ENCODE data around the gene MAP1B.

Gene MAP1B

GRCh38 chr5:72195581-72195980, 88.3 kb downstream of the MAP1B start:
- peaks cover 17% of the 10 kb centered on the region for H3K4me1 ChIP-seq (ENCODE audit: low read depth, poor library complexity, severe bottlenecking)
- no peaks in the 10 kb centered on the region for H3K79me2 ChIP-seq (ENCODE audit: insufficient read depth, low read depth)
- no peaks in the 10 kb centered on the region for H4K20me1 ChIP-seq (ENCODE audit: insufficient read depth)
- H3K36me3 ChIP-seq (ENCODE audit: insufficient read depth), result no peaks in the 10 kb centered on the region
- H3K4me2 ChIP-seq, result peak overlapping the region; percentile 48
- TF ChIP-seq CTCF (conservative IDR thresholded peaks at IDR 0.05; ENCODE audit: low read depth, low read length), result no peak
- no peak overlapping the region for H3K9ac ChIP-seq
- no peak overlapping the region for H2AFZ ChIP-seq (ENCODE audit: low read depth)
- no peak overlapping the region for H3K27ac ChIP-seq
- peaks cover 77% of the 10 kb centered on the region for H3K27me3 ChIP-seq (ENCODE audit: insufficient read depth, low read depth)
- no peak overlapping the region for H3K4me3 ChIP-seq (IDR thresholded peaks at IDR 0.05; ENCODE audit: insufficient read depth, low read depth, low read length)

GRCh38 chr5:72197393-72197792, 90.1 kb downstream of the MAP1B start:
- Histone ChIP-seq H3K4me1 (ENCODE audit: low read depth, poor library complexity, severe bottlenecking) (peaks cover 17% of the 10 kb centered on the region), H2AFZ (ENCODE audit: low read depth) (no peak overlapping the region), H3K36me3 (ENCODE audit: insufficient read depth) (no peaks in the 10 kb centered on the region), H3K27me3 (ENCODE audit: insufficient read depth, low read depth) (peaks cover 59% of the 10 kb centered on the region), H3K9ac (no peak overlapping the region), H3K4me3 (IDR thresholded peaks at IDR 0.05; ENCODE audit: insufficient read depth, low read depth, low read length) (no peak overlapping the region), H4K20me1 (ENCODE audit: insufficient read depth) (no peaks in the 10 kb centered on the region), H3K27ac (no peak overlapping the region), H3K79me2 (ENCODE audit: insufficient read depth, low read depth) (no peaks in the 10 kb centered on the region), H3K4me2 (no peak overlapping the region)
- no peak for TF ChIP-seq CTCF (conservative IDR thresholded peaks at IDR 0.05; ENCODE audit: low read depth, low read length)

GRCh38 chr5:72199681-72200080, 92.4 kb downstream of the MAP1B start:
- no peak overlapping the region for H3K4me2 ChIP-seq
- H4K20me1 ChIP-seq (ENCODE audit: insufficient read depth), result no peaks in the 10 kb centered on the region
- no peak overlapping the region for H3K4me3 ChIP-seq (IDR thresholded peaks at IDR 0.05; ENCODE audit: insufficient read depth, low read depth, low read length)
- H3K79me2 ChIP-seq (ENCODE audit: insufficient read depth, low read depth), result no peaks in the 10 kb centered on the region
- H3K27ac ChIP-seq, result no peak overlapping the region
- no peak overlapping the region for H3K9ac ChIP-seq
- TF ChIP-seq CTCF (conservative IDR thresholded peaks at IDR 0.05; ENCODE audit: low read depth, low read length), result no peak
- H3K27me3 ChIP-seq (ENCODE audit: insufficient read depth, low read depth), result peaks cover 37% of the 10 kb centered on the region
- H3K36me3 ChIP-seq (ENCODE audit: insufficient read depth), result no peaks in the 10 kb centered on the region
- H2AFZ ChIP-seq (ENCODE audit: low read depth), result no peak overlapping the region
- H3K4me1 ChIP-seq (ENCODE audit: low read depth, poor library complexity, severe bottlenecking), result peaks cover 13% of the 10 kb centered on the region

GRCh38 chr5:72202331-72202825, 95.1 kb downstream of the MAP1B start:
- H3K36me3 ChIP-seq (ENCODE audit: insufficient read depth), result no peaks in the 10 kb centered on the region
- no peak for TF ChIP-seq CTCF (conservative IDR thresholded peaks at IDR 0.05; ENCODE audit: low read depth, low read length)
- H3K27ac ChIP-seq, result no peak overlapping the region
- H3K79me2 ChIP-seq (ENCODE audit: insufficient read depth, low read depth), result no peaks in the 10 kb centered on the region
- no peaks in the 10 kb centered on the region for H4K20me1 ChIP-seq (ENCODE audit: insufficient read depth)
- no peak overlapping the region for H3K4me3 ChIP-seq (IDR thresholded peaks at IDR 0.05; ENCODE audit: insufficient read depth, low read depth, low read length)
- peaks cover 13% of the 10 kb centered on the region for H3K27me3 ChIP-seq (ENCODE audit: insufficient read depth, low read depth)
- H2AFZ ChIP-seq (ENCODE audit: low read depth), result no peak overlapping the region
- H3K4me2 ChIP-seq, result no peak overlapping the region
- H3K4me1 ChIP-seq (ENCODE audit: low read depth, poor library complexity, severe bottlenecking), result no peaks in the 10 kb centered on the region
- H3K9ac ChIP-seq, result no peak overlapping the region
